K562 (cell line): Measurements from ENCODE around the gene HTR5A. TPM values are rescaled to one million over a fixed set of nuclear protein-coding genes. Genes with fewer than 3 reads are reported as not detected.

Source experiments
- ATAC-seq: fragments of 200-7000 bp; cut with Tn5 transposase; 3 replicates; pipeline ENCODE4 v1.9.1; 2020; ENCODE audit warnings: moderate library complexity
- BruUV-seq: library from RNA; stranded (reverse); fragments of 400-500 nt; replicated peaks from 2 replicates; lab custom pipeline; 2021; lab: Mats Ljungman, UMichigan
- CTCF ChIA-PET: fragments of 300-600 bp; formaldehyde crosslinking; extraction: SDS; loops from one replicate; lab custom pipeline; 2021; ENCODE audit warnings: low intra/inter-chr PET ratio; lab: Yijun Ruan, JAX
- POLR2A ChIA-PET: fragments of 300-600, 350-650 bp; sonication (Branson Sonifier 250); formaldehyde crosslinking; extraction: SDS; loops from one replicate; lab custom pipeline; 2021; ENCODE audit warnings: antibody characterized with exemption, inconsistent platforms; lab: Yijun Ruan, JAX
- DNase-seq, 4 experiments: peaks; one replicate each; pipeline versions ENCODE4 v3.0.0 to v3.0.0-alpha.2; 2011 to 2018; ENCODE audit warnings: low spot score in 3 of 4, mixed read lengths in 3 of 4; ENCODE audit errors: extremely low read depth in 1 of 4
- FAIRE-seq: peaks from 2 replicates; lab custom pipeline; 2011; peaks lifted over from hg19 to GRCh38; lab: Jason Lieb, UNC
- H2AFZ ChIP-seq: 2 replicates; pipeline ENCODE4 v1.6.0; 2011; ENCODE audit warnings: low read depth, low read length, control low read depth, inconsistent platforms
- H3K27ac ChIP-seq: fragments of 200-600 bp; 3 replicates; pipeline ENCODE4 v1.8.0; 2011; ENCODE audit warnings: low read depth, mild to moderate bottlenecking, control low read depth, inconsistent platforms, low read length, moderate library complexity, mixed read lengths; ENCODE audit errors: extremely low read depth
- H3K27me3 ChIP-seq, 2 experiments: fragments of 300-600 bp in 1 of 2; 2 replicates in 1 of 2; 3 replicates in 1 of 2; pipeline versions ENCODE4 v1.6.0 to v1.8.0; 2011; ENCODE audit warnings: inconsistent platforms in 2 of 2, low read length in 2 of 2, mild to moderate bottlenecking in 1 of 2, mixed read lengths in 1 of 2, moderate library complexity in 1 of 2; ENCODE audit not compliant: control insufficient read depth in 2 of 2, insufficient read depth in 2 of 2
- H3K36me3 ChIP-seq: fragments of 300-600 bp; 3 replicates; pipeline ENCODE4 v1.8.0; 2011; ENCODE audit warnings: mild to moderate bottlenecking, low read length, inconsistent platforms; ENCODE audit not compliant: control insufficient read depth, insufficient read depth
- H3K4me1 ChIP-seq, 2 experiments: fragments of 200-600 bp in 1 of 2; replicated peaks in 1 of 2; 2 replicates in 1 of 2; 3 replicates in 1 of 2; pipeline versions ENCODE4 v1.5.1 to v1.8.0; 2011; ENCODE audit warnings: inconsistent platforms in 2 of 2, low read length in 2 of 2, mild to moderate bottlenecking in 1 of 2, mixed read lengths in 1 of 2, moderate library complexity in 1 of 2; ENCODE audit not compliant: control insufficient read depth in 2 of 2, insufficient read depth in 2 of 2
- H3K4me2 ChIP-seq: 2 replicates; pipeline ENCODE4 v1.6.1; 2011; ENCODE audit warnings: low read length, control low read depth, inconsistent platforms, mixed read lengths; ENCODE audit not compliant: insufficient read depth
- H3K4me3 ChIP-seq: fragments of 200-600 bp; sonication (generic), shearing (Covaris generic); 2 replicates; pipeline ENCODE4 v1.5.1; 2016; ENCODE audit warnings: control low read depth, inconsistent platforms
- H3K79me2 ChIP-seq: fragments of 200-600 bp; 3 replicates; pipeline ENCODE4 v1.8.0; 2011; ENCODE audit warnings: low read length, inconsistent platforms; ENCODE audit not compliant: control insufficient read depth, insufficient read depth
- H3K9ac ChIP-seq, 2 experiments: 2 replicates each; pipeline versions ENCODE4 v1.6.0 to v1.6.1; 2011; ENCODE audit warnings: low read depth in 2 of 2, low read length in 2 of 2, control low read depth in 1 of 2, inconsistent platforms in 1 of 2, mild to moderate bottlenecking in 1 of 2, mixed read lengths in 1 of 2; ENCODE audit not compliant: insufficient read depth in 1 of 2
- H3K9me1 ChIP-seq: one replicate; pipeline ENCODE4 v1.6.0; 2011; ENCODE audit warnings: inconsistent platforms, mild to moderate bottlenecking, low read length, moderate library complexity; ENCODE audit not compliant: control insufficient read depth, insufficient read depth
- H3K9me3 ChIP-seq: replicated peaks from 2 replicates; pipeline ENCODE4 v1.5.1; 2011; ENCODE audit warnings: low read depth, low read length, inconsistent platforms; ENCODE audit not compliant: control insufficient read depth, insufficient read depth
- H4K20me1 ChIP-seq: replicated peaks from 2 replicates; pipeline ENCODE4 v1.6.1; 2011; ENCODE audit warnings: low read length, inconsistent platforms, mixed read lengths; ENCODE audit not compliant: control insufficient read depth, insufficient read depth
- HDAC6 ChIP-seq: IDR thresholded peaks from 2 replicates; pipeline ENCODE4 v1.6.1; 2012; ENCODE audit warnings: low read depth, mild to moderate bottlenecking, control low read depth, inconsistent platforms, low read length, moderate library complexity
- KDM2B ChIP-seq: fragments of 250-450 bp; sonication (Bioruptor Pico); IDR thresholded peaks from 2 replicates; pipeline ENCODE4 v1.8.0; 2021; ENCODE audit warnings: mild to moderate bottlenecking, moderate library complexity
- LARP7 ChIP-seq: fragments of 450-650 bp; IDR thresholded peaks from 2 replicates; pipeline ENCODE4 v1.6.1; 2016
- NR3C1 ChIP-seq: sonication (generic); formaldehyde crosslinking; IDR thresholded peaks from 2 replicates; pipeline ENCODE4 v1.8.1; 2022; ENCODE audit warnings: missing genetic modification reagents
- YY1 ChIP-seq, 3 experiments: IDR thresholded peaks; 2 replicates each; pipeline ENCODE4 v1.6.1; 2011; ENCODE audit warnings: low read length in 2 of 3, mild to moderate bottlenecking in 2 of 3, moderate library complexity in 2 of 3, borderline replicate concordance in 1 of 3, control low read depth in 1 of 3, low read depth in 1 of 3; ENCODE audit not compliant: insufficient read depth in 3 of 3, insufficient replicate concordance in 2 of 3, control insufficient read depth in 1 of 3, insufficient read length in 1 of 3; ENCODE audit errors: extremely low read depth in 1 of 3
- ZBTB1 ChIP-seq: sonication (generic); formaldehyde crosslinking; IDR thresholded peaks from 2 replicates; pipeline ENCODE4 v1.8.1; 2023; ENCODE audit warnings: missing genetic modification reagents, low read depth, mild to moderate bottlenecking, borderline replicate concordance
- WGBS: fragments of 100-300 bp; shearing (Covaris generic); methylation state at CpG from one replicate; pipeline ENCODE4 v1.1.6; 2016; ENCODE audit warnings: low coverage, mixed read lengths; ENCODE audit not compliant: insufficient coverage; ENCODE audit errors: missing lambda C conversion rate; 5-methylcytosine and 5-hydroxymethylcytosine counted together
- in situ Hi-C: fragments of 300-500 bp; cut with MboI; formaldehyde crosslinking; loops from 4 replicates; pipeline ENCODE4 v1.15.0; 2018; ENCODE audit warnings: inconsistent platforms, mixed read lengths
- intact Hi-C: fragments of 100-400 bp; cut with micrococcal nuclease; formaldehyde crosslinking; loops from 2 replicates; pipeline ENCODE4 v1.14.2; 2022
- polyA plus RNA-seq, 8 experiments: library from polyadenylated mRNA; depleted of rRNA in 4 of 8; stranded (reverse) in 5 of 8; unstranded in 3 of 8; fragments of >200 nt; fragmentation: Nextera tagmentation in 2 of 8; fragmentation: Illumina TruSeq in 1 of 8; extraction: Ambion mirVana in 2 of 8; extraction: Trizol in 1 of 8; gene quantifications; 2 replicates each; pipeline versions ENCODE4 v1.2.1 to v1.2.3, GENCODE V29; 2011 to 2014; ENCODE audit warnings: inconsistent platforms in 1 of 8, missing spikeins in 1 of 8
- total RNA-seq, 7 experiments: library from RNA; depleted of rRNA in 6 of 7; stranded (reverse); fragments of >200 nt in 6 of 7; fragmentation: Illumina TruSeq in 2 of 7; extraction: Trizol in 2 of 7; gene quantifications; 2 replicates each; pipeline versions ENCODE4 v1.2.1 to v1.2.3, GENCODE V29; 2011 to 2021; ENCODE audit warnings: low replicate concordance in 1 of 7
- TF ChIP-seq, protein P1 (sequence below): sonication (generic); formaldehyde crosslinking; IDR thresholded peaks from 2 replicates; pipeline ENCODE4 v1.8.0; 2022; ENCODE audit warnings: mild to moderate bottlenecking, missing genetic modification reagents
- TF ChIP-seq, protein P2 (sequence below): sonication (generic); formaldehyde crosslinking; IDR thresholded peaks from 2 replicates; pipeline ENCODE4 v1.8.0; 2023; ENCODE audit warnings: mild to moderate bottlenecking, missing genetic modification reagents

The HTR5A gene
- total and polyA plus RNA-seq, 9 of the 15 experiments (the other 6 are each of a cell fraction or from before 2014, with no cell fraction given) = 0.06 TPM; not detected in 8

GRCh38 chr7:155097338-155097737 is 27.2 kb downstream of the HTR5A start:
- Histone ChIP-seq H3K9ac (no peak overlapping the region), H2AFZ (no peak overlapping the region), H3K4me3 (no peak overlapping the region), H3K4me1 (no peaks in the 10 kb centered on the region), H3K27ac (no peak overlapping the region), H3K79me2 (no peaks in the 10 kb centered on the region), H3K27me3 (peaks cover 22 to 39% of the 10 kb centered on the region in 2 experiments)
- no peak for FAIRE-seq
- no TSS peak for BruUV-seq
- ChIA-PET POLR2A (no interaction called here), CTCF (no interaction called here)
- TF ChIP-seq ZBTB1 (no peak), LARP7 (no peak), HDAC6 (no peak), YY1 (IDR thresholded peaks at IDR 0.05; ENCODE audit: borderline replicate concordance in 1 of 3, control insufficient read depth in 1 of 3, extremely low read depth in 1 of 3, insufficient read depth in 3 of 3, insufficient read length in 1 of 3, insufficient replicate concordance in 2 of 3, low read depth in 1 of 3, low read length in 2 of 3) (no peak), NR3C1 (CRISPR knock-in tag) (no peak), KDM2B (CRISPR knock-in tag) (no peak)
- TF ChIP-seq, protein P1, sequence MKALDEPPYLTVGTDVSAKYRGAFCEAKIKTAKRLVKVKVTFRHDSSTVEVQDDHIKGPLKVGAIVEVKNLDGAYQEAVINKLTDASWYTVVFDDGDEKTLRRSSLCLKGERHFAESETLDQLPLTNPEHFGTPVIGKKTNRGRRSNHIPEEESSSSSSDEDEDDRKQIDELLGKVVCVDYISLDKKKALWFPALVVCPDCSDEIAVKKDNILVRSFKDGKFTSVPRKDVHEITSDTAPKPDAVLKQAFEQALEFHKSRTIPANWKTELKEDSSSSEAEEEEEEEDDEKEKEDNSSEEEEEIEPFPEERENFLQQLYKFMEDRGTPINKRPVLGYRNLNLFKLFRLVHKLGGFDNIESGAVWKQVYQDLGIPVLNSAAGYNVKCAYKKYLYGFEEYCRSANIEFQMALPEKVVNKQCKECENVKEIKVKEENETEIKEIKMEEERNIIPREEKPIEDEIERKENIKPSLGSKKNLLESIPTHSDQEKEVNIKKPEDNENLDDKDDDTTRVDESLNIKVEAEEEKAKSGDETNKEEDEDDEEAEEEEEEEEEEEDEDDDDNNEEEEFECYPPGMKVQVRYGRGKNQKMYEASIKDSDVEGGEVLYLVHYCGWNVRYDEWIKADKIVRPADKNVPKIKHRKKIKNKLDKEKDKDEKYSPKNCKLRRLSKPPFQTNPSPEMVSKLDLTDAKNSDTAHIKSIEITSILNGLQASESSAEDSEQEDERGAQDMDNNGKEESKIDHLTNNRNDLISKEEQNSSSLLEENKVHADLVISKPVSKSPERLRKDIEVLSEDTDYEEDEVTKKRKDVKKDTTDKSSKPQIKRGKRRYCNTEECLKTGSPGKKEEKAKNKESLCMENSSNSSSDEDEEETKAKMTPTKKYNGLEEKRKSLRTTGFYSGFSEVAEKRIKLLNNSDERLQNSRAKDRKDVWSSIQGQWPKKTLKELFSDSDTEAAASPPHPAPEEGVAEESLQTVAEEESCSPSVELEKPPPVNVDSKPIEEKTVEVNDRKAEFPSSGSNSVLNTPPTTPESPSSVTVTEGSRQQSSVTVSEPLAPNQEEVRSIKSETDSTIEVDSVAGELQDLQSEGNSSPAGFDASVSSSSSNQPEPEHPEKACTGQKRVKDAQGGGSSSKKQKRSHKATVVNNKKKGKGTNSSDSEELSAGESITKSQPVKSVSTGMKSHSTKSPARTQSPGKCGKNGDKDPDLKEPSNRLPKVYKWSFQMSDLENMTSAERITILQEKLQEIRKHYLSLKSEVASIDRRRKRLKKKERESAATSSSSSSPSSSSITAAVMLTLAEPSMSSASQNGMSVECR (CRISPR knock-in tag) = no peak
- TF ChIP-seq, protein P2, sequence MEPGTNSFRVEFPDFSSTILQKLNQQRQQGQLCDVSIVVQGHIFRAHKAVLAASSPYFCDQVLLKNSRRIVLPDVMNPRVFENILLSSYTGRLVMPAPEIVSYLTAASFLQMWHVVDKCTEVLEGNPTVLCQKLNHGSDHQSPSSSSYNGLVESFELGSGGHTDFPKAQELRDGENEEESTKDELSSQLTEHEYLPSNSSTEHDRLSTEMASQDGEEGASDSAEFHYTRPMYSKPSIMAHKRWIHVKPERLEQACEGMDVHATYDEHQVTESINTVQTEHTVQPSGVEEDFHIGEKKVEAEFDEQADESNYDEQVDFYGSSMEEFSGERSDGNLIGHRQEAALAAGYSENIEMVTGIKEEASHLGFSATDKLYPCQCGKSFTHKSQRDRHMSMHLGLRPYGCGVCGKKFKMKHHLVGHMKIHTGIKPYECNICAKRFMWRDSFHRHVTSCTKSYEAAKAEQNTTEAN (CRISPR knock-in tag) = no peak
- TF ChIP-seq, all 486 proteins: peak for 0
- H3K36me3 ChIP-seq = no peaks in the 10 kb centered on the region
- 0% methylated on average over 3 of the region's 3 CpGs for WGBS
- no peak overlapping the region for H3K4me2 ChIP-seq
- H3K9me3 ChIP-seq = no peaks in the 10 kb centered on the region
- no peaks in the 10 kb centered on the region for H4K20me1 ChIP-seq
- DNase-seq = no peak
- in situ Hi-C loops = no loop called here
- no peak for ATAC-seq
- intact Hi-C loops = no loop called here
- no peaks in the 10 kb centered on the region for H3K9me1 ChIP-seq
